G401.6 (cell line): ENCODE data around the gene HOXD9.

Experiments
- FAIRE-seq: peaks from 2 replicates; lab custom pipeline; 2012; peaks lifted over from hg19 to GRCh38; lab: Jason Lieb, UNC

Gene HOXD9

GRCh38 chr2:176110415-176111308, 11.9 kb upstream of the HOXD9 start:
- FAIRE-seq, result no peak

DNA sequence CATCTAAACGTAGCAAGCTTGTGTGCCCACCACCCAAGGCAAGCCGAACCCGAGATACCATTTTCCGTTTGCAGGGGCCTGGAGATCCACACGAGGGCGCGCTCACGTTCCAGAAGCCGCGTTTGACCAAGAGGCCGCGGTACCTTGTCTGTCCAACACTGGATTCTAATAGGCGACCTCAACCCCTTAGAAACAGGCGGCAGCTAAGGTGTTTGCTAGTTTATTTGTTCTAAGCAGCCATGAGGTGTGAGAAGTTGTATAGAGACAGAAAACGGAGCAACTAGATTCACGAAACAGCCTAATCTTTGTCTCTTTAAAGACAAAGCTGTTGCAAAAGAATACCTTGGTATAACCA, 11.2 kb upstream of the HOXD9 start:
- FAIRE-seq, result peak; percentile 82

DNA sequence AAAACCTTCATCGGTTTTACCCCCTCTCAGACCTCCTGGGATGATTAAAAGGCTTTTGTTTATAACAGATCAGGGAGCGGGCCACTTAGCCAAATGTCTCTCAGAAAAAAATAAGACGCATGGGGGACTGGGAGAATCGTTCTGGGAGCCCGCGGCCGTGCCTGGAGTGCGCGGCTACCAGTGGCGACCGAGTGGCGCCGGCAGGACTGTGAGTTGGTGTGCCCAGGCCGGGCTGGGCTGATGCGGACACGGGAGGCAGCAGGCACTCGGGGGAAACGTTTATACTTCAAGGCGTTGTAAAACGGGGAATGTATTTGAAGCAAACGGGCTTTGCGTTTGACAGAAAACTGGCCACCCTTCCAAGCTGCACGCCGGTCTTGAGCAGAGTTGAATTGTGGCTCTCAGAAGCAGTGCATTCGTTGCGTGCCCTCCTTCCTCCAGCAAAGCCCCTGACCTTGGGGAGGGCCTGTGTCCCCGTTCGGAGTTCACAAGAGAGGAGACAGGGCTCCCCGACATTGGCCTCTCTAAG, 10.6 kb upstream of the HOXD9 start:
- no peak for FAIRE-seq

DNA sequence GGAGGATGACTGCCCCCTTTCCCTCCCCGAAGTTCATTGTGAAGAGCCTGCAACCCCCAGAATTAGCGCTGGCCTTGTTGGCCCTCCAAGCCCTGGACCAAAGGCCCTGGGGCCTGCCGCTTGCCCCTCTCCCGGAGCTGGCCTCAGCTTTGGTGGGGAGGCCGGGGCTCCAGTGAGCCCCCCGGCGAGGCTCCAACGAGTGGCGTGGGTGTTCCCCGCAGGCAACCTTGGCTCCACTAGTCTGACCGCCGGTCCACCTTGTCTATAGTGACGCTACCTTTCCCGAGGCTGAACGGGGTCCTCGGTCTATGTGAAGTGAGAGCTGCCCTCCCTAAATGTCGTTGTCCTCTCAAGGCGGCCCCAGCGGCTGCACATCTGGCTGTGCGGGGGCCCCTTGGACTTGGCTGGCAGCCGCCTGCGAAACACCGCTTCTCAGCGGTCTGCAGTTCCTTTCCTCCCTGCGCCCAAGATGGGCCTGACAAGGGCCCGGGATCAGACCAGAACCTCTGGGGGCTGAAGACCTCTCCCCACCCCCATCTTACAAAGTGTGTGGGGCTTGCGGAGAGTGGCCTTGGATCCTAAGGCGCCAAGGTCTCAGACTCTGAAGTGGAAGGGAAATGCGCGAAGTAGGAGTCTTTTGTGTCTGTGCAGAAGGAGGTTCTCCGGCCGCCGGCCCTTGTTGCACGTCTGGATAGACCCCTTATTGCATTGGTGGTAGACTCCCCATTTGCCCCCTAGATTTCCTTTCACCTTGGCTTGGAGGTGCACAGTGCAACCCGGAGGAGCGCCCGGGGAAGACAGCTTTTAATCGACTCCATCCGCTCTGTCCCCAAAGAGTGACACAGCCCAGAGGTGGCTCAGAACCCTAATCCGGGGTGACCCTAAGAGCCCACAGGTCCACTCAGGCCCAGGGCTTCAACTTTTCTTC, 9.9 kb upstream of the HOXD9 start:
- no peak for FAIRE-seq

DNA sequence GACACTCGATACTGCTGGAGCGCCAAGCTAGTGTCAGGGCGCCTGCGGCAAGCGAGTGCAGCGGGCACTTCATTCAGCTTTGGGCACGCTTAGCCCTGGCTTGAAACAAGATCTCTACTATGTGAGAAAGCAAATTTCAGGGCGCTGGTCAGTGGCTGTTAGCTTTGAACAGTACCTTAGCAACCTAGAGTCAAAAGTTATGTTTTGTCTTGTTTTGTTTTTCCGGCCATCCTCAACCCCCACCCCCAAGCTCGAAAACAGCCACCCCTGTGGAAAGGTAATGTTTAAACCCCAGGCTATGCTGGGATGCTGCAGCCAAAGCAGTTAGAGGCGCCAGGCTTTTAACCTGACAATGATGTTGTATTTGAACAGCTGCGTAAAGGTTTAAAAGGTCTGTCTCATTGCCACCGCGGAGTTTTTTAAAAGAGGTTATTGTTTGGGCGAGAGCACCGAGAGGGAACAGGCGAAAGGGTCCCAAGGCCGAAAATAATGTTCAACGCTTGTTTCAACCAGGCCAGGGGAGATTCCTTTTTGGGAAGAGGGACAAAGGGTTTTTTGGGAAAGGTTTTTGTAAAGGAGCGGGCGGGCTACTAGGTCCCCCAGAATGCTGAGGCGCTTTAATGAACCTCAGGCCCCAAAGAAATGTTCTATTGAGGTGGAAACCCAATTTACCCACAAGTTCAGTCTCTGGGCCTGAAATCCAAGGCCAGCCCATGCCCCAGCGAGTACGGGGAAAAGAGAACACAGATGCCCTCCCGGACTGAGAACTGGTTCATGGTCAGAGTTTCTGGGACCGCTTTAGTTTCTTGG, 8.2 kb upstream of the HOXD9 start:
- no peak for FAIRE-seq

GRCh38 chr2:176114930-176115625, 7.4 kb upstream of the HOXD9 start:
- no peak for FAIRE-seq

DNA sequence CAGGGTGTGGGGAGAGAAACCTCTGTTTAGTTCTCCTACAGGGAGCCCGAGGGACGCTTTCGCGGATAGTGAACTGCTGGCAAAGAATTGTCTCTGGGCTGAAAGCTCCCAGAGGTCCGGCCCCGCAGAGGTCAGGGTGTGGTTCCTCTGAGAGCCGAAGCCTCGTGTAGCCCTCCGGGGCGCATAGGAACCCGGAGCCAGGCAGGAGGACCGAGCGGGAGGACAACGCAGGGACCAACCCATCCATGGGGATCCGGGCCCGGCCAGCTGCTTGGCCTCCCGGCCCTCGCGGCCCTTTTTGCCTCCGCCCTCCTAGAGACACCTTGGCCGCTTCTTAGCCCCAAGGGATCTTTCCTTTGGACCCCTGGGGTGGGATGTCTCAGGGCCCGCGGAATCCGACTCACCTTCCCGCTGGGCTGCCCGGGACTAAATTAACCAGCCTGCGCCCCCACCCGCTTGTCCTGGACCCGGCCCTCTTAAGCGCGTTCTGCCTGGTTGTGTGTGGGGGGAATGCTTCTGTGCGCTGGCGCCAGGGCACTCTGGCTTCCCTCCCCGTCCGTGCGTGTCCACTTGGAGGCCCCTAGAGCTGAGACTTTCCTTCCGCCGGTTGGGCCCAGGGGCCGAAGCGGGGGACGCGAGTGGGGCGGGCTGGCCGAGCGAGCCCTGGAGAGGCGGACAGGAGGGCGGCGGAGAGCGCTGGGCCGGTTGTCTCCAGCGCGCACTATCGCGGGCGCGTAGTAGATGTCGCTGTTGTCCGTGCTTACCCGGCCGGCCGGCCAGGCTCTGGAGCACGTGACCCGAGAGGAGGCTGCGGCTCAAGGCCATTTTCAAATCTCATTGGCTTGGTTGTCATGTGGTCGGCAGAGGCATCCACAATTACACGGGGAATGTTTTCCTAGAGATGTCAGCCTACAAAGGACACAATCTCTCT, 6.4 kb upstream of the HOXD9 start, which contains the start of gene HOXD10:
Gene HOXD10 (plus strand): TSS at position 896 of the 931 bp plus-strand sequence. CDS start 56 bp downstream, outside the sequence.
- FAIRE-seq, result no peak

DNA sequence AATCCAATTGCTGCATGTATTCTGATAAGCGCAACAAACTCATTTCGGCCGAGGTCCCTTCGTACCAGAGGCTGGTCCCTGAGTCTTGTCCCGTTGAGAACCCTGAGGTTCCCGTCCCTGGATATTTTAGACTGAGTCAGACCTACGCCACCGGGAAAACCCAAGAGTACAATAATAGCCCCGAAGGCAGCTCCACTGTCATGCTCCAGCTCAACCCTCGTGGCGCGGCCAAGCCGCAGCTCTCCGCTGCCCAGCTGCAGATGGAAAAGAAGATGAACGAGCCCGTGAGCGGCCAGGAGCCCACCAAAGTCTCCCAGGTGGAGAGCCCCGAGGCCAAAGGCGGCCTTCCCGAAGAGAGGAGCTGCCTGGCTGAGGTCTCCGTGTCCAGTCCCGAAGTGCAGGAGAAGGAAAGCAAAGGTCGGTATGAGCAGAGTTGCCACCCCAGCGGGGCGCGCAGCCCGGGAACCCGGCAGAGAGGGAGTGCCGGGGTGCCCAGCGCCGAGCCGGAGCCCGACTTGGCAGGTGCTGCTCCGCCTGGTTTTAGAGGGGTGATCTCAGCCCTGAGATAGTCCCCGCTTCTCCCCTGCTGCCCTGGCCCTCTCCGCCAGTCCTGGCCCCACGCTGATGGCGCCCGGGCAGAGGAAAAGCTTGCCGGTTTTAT, 5.2 kb upstream of the HOXD9 start:
- no peak for FAIRE-seq

DNA sequence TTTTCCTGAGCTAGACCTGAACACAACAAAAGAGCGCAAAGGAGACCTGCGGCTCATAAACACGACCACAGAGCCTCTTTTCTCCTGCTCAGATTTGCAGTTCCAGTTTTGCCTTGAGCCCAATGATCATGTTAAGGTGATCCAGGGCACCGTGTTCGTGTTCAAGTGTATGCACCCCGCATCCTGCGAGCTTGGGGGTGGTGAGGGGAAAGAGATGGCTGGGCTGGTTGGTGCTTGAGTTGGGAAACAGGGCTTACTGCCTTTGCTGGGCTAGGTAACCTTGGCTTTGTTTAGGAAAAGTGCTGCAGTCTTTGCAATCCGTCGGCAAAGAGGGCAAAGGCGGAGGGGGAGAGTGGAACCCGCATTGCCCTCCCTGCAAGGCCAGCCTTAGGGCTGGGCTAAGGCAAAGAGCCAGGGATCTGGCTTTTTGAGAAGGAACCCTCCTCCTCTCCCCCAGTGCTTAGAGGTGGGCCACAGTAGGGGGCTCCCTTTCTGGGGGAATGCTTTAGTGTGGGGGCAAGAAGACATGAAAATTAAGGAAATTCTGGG, 4.6 kb upstream of the HOXD9 start:
- FAIRE-seq, result no peak

GRCh38 chr2:176118601-176119339, 3.7 kb upstream of the HOXD9 start:
- peak; percentile 49 for FAIRE-seq

DNA sequence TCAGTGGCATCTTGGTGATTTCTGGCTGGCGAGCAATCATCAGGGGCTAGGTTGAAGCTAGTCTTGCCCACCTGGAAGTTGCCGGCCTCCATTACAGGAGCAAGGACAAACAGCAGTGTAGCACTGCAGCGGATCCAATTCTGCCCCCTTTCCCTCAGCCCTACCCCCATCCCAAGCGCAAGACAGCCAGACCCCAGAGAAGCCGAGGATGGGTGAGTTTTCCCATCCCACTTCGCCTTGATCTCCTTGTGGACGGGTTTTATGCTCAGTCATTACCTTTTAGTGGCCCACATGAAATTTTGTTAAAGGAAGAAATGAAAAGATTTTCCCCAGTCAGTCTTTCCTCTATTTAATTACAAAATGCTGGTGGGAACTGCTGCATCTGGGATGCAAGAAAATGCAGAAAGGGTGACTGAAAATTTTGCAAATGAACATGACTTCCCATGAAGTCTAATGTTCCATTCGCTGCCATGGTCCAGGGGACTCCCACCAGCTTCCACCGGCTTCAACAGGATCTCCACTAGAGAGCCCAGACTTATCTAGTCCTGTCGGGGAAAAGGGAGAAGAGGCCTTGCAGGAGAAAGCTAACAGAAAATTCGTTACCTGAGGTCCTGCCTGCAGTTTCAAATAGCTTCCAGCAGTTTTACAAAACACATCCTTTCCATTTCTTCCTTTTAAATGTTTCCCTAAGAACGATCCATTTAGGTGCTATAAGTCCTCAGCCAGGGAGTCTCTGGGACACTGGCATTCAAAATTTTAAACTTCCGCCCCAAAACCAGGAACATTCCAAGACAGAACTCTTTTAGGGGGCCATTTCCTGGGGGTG, 1.9 kb upstream of the HOXD9 start:
- no peak for FAIRE-seq

DNA sequence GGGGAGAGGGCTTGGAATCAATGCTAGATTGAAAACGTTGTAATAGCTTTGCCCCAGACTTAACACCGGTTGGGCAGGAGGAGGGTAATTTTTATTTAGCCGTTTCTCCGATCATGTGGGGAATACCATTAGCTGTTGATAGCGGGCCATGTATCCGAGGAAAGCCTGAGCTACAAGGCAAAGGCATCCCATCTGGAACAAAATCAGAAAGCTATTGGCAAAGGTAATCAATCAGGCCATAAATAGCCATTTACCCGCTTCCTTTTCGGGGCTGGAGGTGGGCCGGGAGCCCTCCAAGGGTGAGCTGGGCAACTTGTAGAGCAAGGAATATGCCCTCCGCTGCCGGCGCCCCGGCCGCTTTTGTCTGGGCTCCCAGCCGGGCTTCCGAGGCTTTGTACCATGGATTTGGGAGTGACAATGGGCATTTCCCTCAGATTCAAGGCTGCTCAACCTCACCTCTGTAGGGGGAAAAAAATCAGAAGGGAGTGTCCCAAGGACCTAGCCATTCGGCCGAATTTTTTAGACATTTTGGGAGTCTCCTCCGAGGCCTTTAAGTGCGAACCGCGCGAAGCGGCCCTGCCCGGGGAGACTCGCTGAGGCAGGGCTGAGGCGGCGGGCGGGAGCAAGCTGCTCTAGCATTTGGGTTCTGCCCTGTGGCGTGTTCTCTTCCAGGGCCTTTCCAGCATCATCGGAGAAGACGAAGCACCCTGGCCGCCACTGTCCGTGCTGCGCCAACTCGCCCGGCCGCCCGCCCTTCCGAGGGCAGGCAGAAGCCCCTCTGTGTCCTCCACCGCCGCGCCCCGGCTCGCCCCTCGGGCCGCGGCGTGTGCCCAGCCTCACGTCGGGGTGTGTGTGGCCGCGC, 1.1 kb upstream of the HOXD9 start:
- FAIRE-seq, result no peak

DNA sequence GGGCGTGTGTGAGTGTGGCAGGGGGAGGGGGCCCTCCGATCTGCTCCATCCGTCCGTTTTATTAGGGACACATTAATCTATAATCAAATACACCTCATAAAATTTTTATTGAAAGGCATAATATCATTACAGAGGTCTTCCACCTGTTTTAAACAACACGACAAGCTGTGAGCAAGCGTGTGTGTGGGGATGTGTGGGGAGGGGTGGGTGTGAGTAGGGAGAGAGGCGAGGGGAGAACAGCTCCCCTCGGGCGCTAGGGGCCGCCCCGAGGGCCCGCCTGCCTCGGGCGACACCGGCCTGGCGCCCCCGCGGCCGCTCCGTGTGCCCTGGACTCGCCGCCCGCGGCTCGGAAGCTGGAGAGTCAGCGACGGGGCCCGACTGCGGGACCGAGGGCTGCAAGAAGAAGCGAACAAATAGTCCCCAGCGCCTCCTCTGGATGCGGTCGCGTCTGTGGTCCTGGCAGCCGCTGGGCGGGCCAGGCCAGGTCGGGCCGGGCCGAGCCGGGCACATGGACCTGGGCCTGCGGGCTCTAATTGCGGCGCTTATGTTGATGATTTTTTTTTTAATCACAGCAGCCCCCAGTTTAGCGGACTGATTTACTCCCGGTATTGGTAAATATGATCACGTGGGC, 352 bp upstream of the HOXD9 start:
- no peak for FAIRE-seq

- no peak for FAIRE-seq
Observed at GRCh38 chr2:176123411-176124109, 1.0 kb downstream of the HOXD9 start.

DNA sequence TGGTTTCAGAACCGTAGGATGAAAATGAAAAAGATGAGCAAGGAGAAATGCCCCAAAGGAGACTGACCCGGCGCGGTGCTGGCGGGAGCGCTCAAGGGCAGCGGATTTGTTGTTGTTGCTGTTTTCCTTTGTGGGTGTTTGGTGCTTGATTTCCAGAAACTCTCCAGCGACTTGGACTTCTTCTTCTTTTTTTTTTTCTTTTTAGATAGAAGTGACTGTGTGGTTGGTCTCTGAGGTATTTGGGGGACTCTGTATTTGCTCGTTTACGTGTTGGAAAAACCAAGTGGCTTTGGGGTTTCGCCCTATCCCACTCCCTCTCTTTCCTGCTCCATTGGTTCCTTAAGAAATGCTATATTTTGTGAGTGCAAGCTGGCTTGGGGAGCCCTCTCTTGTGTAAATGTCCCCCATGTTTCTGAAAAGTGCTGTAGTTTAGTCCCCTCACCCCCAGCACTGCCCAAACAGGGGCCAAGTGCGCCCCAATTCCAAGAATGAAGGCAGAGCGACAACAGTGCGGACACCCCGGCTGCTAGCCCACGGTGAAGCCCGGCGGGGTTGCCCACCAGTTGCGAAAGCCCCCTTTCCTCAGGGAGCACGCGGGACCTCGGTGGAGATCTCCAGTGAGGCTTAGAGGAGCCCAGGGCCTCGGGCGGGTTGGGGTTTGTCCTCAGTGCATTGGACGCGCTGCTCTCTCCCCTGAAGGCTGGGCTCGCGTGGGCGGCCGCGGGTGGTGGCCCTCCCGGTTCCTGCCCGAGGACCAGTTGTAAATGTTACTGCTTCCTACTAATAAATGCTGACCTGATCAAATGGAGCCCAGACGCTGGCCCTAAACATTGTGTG, 1.8 kb downstream of the HOXD9 start:
- no peak for FAIRE-seq
